ENCODE data around the gene BTK. TPM values are rescaled to one million over a fixed set of nuclear protein-coding genes. Genes with fewer than 3 reads are reported as not detected.

BTK gene
- under 0.01 TPM in 1 of 2 replicates, not detected in the other for total RNA-seq

- H3K27me3 ChIP-seq (ENCODE audit: control insufficient read depth, insufficient read depth, low read length): no peaks in the 10 kb centered on the region
- DNase-seq (ENCODE audit: low read depth): no peak
- no peak for TF ChIP-seq CTCF (IDR thresholded peaks at IDR 0.05; ENCODE audit: insufficient read depth, low read length, severe bottlenecking)
- no peak for FAIRE-seq
- H3K36me3 ChIP-seq (ENCODE audit: control insufficient read depth, insufficient read depth, low read length): no peaks in the 10 kb centered on the region
- no peak within 1 kb of the TSS for H3K4me3 ChIP-seq (ENCODE audit: low read depth, low read length)
Measured at GRCh38 chrX:101385795-101386541, at the start of gene BTK. BTK (minus strand) TSS chrX:101386191; CDS start chrX:101375284, 10,907 bp downstream.

- Histone ChIP-seq H3K36me3 (ENCODE audit: control insufficient read depth, insufficient read depth, low read length) (no peaks in the 10 kb centered on the region), H3K4me3 (ENCODE audit: low read depth, low read length) (no peak overlapping the region), H3K27me3 (ENCODE audit: control insufficient read depth, insufficient read depth, low read length) (no peaks in the 10 kb centered on the region)
- FAIRE-seq: no peak
- TF ChIP-seq CTCF (IDR thresholded peaks at IDR 0.05; ENCODE audit: insufficient read depth, low read length, severe bottlenecking): no peak
- peak; percentile 30 for DNase-seq (ENCODE audit: low read depth)
Measured at GRCh38 chrX:101430457-101431078, 44.6 kb upstream of the BTK start.

DNA sequence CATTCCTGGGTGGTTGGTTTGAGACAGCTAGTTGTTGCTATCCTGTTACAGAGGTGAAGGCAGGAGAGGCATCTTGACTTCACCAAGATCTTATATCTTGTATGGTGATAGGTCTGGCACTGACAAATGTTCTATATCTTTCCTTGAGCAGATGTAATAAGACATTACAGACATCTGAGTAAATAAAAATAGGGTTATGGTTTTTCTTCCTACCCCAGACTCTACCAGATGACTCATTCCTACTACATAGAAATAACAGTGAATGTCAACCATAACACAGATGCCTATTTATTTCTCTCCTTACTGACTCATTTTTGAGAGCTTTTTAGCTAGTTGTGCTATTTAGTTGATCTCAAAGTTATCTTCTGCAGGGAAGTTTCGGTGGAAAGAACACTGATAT lies 43.9 kb upstream of the BTK start:
- no peak for TF ChIP-seq CTCF (IDR thresholded peaks at IDR 0.05; ENCODE audit: insufficient read depth, low read length, severe bottlenecking)
- H3K27me3 ChIP-seq (ENCODE audit: control insufficient read depth, insufficient read depth, low read length): no peaks in the 10 kb centered on the region
- DNase-seq (ENCODE audit: low read depth) (peak; percentile 35), FAIRE-seq (no peak)
- no peaks in the 10 kb centered on the region for H3K36me3 ChIP-seq (ENCODE audit: control insufficient read depth, insufficient read depth, low read length)
- H3K4me3 ChIP-seq (ENCODE audit: low read depth, low read length): no peak overlapping the region

GRCh38 chrX:101427954-101428353 lies 42.0 kb upstream of the BTK start:
- DNase-seq (ENCODE audit: low read depth) (no peak), FAIRE-seq (no peak)
- Histone ChIP-seq H3K4me3 (ENCODE audit: low read depth, low read length) (no peak overlapping the region), H3K36me3 (ENCODE audit: control insufficient read depth, insufficient read depth, low read length) (no peaks in the 10 kb centered on the region), H3K27me3 (ENCODE audit: control insufficient read depth, insufficient read depth, low read length) (no peaks in the 10 kb centered on the region)
- TF ChIP-seq CTCF (IDR thresholded peaks at IDR 0.05; ENCODE audit: insufficient read depth, low read length, severe bottlenecking): no peak

GRCh38 chrX:101419489-101419888 lies 33.5 kb upstream of the BTK start:
- no peak overlapping the region for H3K4me3 ChIP-seq (ENCODE audit: low read depth, low read length)
- no peak for TF ChIP-seq CTCF (IDR thresholded peaks at IDR 0.05; ENCODE audit: insufficient read depth, low read length, severe bottlenecking)
- H3K27me3 ChIP-seq (ENCODE audit: control insufficient read depth, insufficient read depth, low read length): no peaks in the 10 kb centered on the region
- H3K36me3 ChIP-seq (ENCODE audit: control insufficient read depth, insufficient read depth, low read length): no peaks in the 10 kb centered on the region
- no peak for DNase-seq (ENCODE audit: low read depth)
- no peak for FAIRE-seq
